CD14-positive monocyte (primary cell): ENCODE data around the gene CMC2. TPM values are rescaled to one million over a fixed set of nuclear protein-coding genes. Genes with fewer than 3 reads are reported as not detected.

Source experiments
- DNase-seq, 3 donors: peaks; one replicate each; pipeline ENCODE4 v3.0.0-alpha.2; 2011 to 2022
- H2AFZ ChIP-seq: 2 replicates; pipeline ENCODE4 v1.6.0; 2012; ENCODE audit warnings: mild to moderate bottlenecking, low read depth, low read length, inconsistent platforms; ENCODE audit not compliant: insufficient read depth, poor library complexity, severe bottlenecking
- H3K27ac ChIP-seq, 2 donors: 1 replicate in 1 of 2; 2 replicates in 1 of 2; pipeline ENCODE4 v1.5.1; 2012 to 2013; ENCODE audit warnings: low read length in 2 of 2, control low read depth in 1 of 2, inconsistent platforms in 1 of 2, low read depth in 1 of 2, mild to moderate bottlenecking in 1 of 2
- H3K27me3 ChIP-seq, 2 donors: one replicate each; pipeline versions ENCODE4 v1.6.0 to v1.6.1; 2011 to 2013; ENCODE audit warnings: low read length in 2 of 2; ENCODE audit not compliant: control insufficient read depth in 2 of 2, insufficient read depth in 2 of 2
- H3K36me3 ChIP-seq, 2 donors: replicated peaks in 1 of 2; 1 replicate in 1 of 2; 2 replicates in 1 of 2; pipeline versions ENCODE4 v1.5.1 to v1.6.1; 2012 to 2013; ENCODE audit warnings: low read length in 2 of 2, control low read depth in 1 of 2, inconsistent platforms in 1 of 2, mild to moderate bottlenecking in 1 of 2; ENCODE audit not compliant: insufficient read depth in 2 of 2, control insufficient read depth in 1 of 2
- H3K4me1 ChIP-seq, 2 donors: 1 replicate in 1 of 2; 2 replicates in 1 of 2; pipeline versions ENCODE4 v1.5.1 to v1.6.1; 2012 to 2013; ENCODE audit warnings: low read length in 2 of 2, control low read depth in 1 of 2, inconsistent platforms in 1 of 2, mild to moderate bottlenecking in 1 of 2, moderate library complexity in 1 of 2; ENCODE audit not compliant: insufficient read depth in 2 of 2, control insufficient read depth in 1 of 2
- H3K4me2 ChIP-seq: replicated peaks from 2 replicates; pipeline ENCODE3; 2012; ENCODE audit warnings: low read length, moderate library complexity, mild to moderate bottlenecking; ENCODE audit not compliant: poor library complexity, severe bottlenecking; ENCODE audit errors: extremely low read depth
- H3K4me3 ChIP-seq, 3 experiments: fragments of 200-600 bp in 1 of 3; sonication (generic) in 1 of 3; replicated peaks in 1 of 3; 1 replicate in 2 of 3; 2 replicates in 1 of 3; pipeline ENCODE4 v1.5.1; 2011 to 2013; ENCODE audit warnings: low read length in 3 of 3, mild to moderate bottlenecking in 3 of 3, control low read depth in 2 of 3, low read depth in 2 of 3, inconsistent platforms in 1 of 3, moderate library complexity in 1 of 3
- H3K79me2 ChIP-seq: 2 replicates; pipeline ENCODE4 v1.6.0; 2012; ENCODE audit warnings: mild to moderate bottlenecking, control low read depth, inconsistent platforms, low read length, moderate library complexity; ENCODE audit not compliant: insufficient read depth
- H3K9ac ChIP-seq: 2 replicates; pipeline ENCODE4 v1.6.0; 2017; ENCODE audit warnings: low read length, mild to moderate bottlenecking; ENCODE audit not compliant: insufficient read depth, poor library complexity, severe bottlenecking
- H3K9me3 ChIP-seq, 2 donors: replicated peaks in 1 of 2; 1 replicate in 1 of 2; 2 replicates in 1 of 2; pipeline versions ENCODE4 v1.5.1 to v1.6.1; 2012 to 2013; ENCODE audit warnings: low read length in 2 of 2, control low read depth in 1 of 2; ENCODE audit not compliant: control insufficient read depth in 1 of 2, insufficient read depth in 1 of 2
- H4K20me1 ChIP-seq: 2 replicates; pipeline ENCODE4 v1.6.0; 2012; ENCODE audit warnings: mild to moderate bottlenecking, low read length, control low read depth, moderate library complexity; ENCODE audit not compliant: insufficient read depth
- H3K27ac Mint-ChIP-seq, 7 donors: one replicate each; pipeline ENCODE4 v1.8.0; 2020; ENCODE audit warnings: mild to moderate bottlenecking in 7 of 7, mixed read lengths in 7 of 7, moderate library complexity in 6 of 7, inconsistent platforms in 2 of 7
- H3K27me3 Mint-ChIP-seq, 3 donors: one replicate each; pipeline ENCODE4 v1.8.0; 2021 to 2022; ENCODE audit warnings: low read depth in 3 of 3, mild to moderate bottlenecking in 3 of 3, mixed read lengths in 3 of 3, moderate library complexity in 3 of 3, inconsistent platforms in 1 of 3
- H3K36me3 Mint-ChIP-seq, 2 donors: one replicate each; pipeline ENCODE4 v1.8.0; 2020; ENCODE audit warnings: mixed read lengths in 2 of 2, inconsistent platforms in 1 of 2, mild to moderate bottlenecking in 1 of 2
- H3K4me1 Mint-ChIP-seq: one replicate; pipeline ENCODE4 v1.8.0; 2020; ENCODE audit warnings: mild to moderate bottlenecking, mixed read lengths
- H3K4me3 Mint-ChIP-seq, 2 donors: one replicate each; pipeline ENCODE4 v1.8.0; 2020; ENCODE audit warnings: mild to moderate bottlenecking in 2 of 2, mixed read lengths in 2 of 2, moderate library complexity in 1 of 2
- H3K9me3 Mint-ChIP-seq, 7 donors: one replicate each; pipeline ENCODE4 v1.8.0; 2020 to 2022; ENCODE audit warnings: mixed read lengths in 7 of 7, mild to moderate bottlenecking in 6 of 7, moderate library complexity in 6 of 7, inconsistent platforms in 2 of 7
- WGBS: methylation state at CpG from one replicate; pipeline ENCODE4 v1.1.5; 2013; ENCODE audit warnings: missing lambda C conversion rate; ENCODE audit not compliant: insufficient coverage; 5-methylcytosine and 5-hydroxymethylcytosine counted together
- intact Hi-C, 2 donors: fragments of 100-400 bp; cut with micrococcal nuclease; formaldehyde crosslinking; loops; one replicate each; pipeline versions ENCODE4 v1.15.0 to v1.15.1; 2023
- polyA plus RNA-seq, 3 donors: library from polyadenylated mRNA; depleted of rRNA in 1 of 3; unstranded in 2 of 3; stranded (reverse) in 1 of 3; fragments of 300-500 nt in 2 of 3; fragments of >200 nt in 1 of 3; fragmentation: Illumina TruSeq in 2 of 3; gene quantifications; 1 replicate in 2 of 3; 2 replicates in 1 of 3; pipeline ENCODE4 v1.2.3, GENCODE V29; 2012 to 2021
- TF ChIP-seq, protein P1 (sequence below): fragments of 200-600 bp; IDR thresholded peaks from one replicate; pipeline ENCODE4 v1.8.0; 2022; ENCODE audit warnings: antibody characterized with exemption, mild to moderate bottlenecking

The CMC2 gene
- polyA plus RNA-seq, 3 donors, result 55.3 to 79.5 (median 70.7) TPM

DNA sequence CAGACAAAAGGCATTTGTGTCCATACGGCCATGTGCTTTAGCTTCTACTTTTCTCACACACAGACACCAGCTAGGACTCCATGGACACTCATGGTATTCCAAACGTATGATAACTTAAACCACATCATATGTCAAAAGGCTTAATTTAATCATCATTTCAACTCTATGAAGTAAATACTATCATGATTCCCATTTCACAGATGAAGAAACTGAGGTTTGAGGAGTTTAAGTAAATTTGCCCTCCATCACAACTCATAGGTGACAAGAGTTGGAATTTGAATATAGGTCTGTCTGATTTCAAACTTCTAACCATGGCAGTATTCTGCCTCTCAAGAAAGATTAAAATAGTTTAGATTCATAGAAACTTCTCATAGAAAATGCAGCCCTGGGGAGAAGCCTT is 43.8 kb downstream of the CMC2 start:
- H3K9me3 Mint-ChIP-seq, result peaks cover 12 to 25% (median 21%) of the 10 kb centered on the region in 7 donors
- peaks cover 0 to 5% (median 2%) of the 10 kb centered on the region in 3 donors for H3K27me3 Mint-ChIP-seq
- no peaks in the 10 kb centered on the region for H3K36me3 Mint-ChIP-seq
- Histone ChIP-seq H3K4me3 (no peak overlapping the region), H3K27me3 (no peaks in the 10 kb centered on the region), H2AFZ (no peak overlapping the region), H3K9ac (no peak overlapping the region), H3K4me2 (no peak overlapping the region), H3K9me3 (peaks cover 0 to 23% of the 10 kb centered on the region in 2 donors), H4K20me1 (no peaks in the 10 kb centered on the region), H3K36me3 (no peaks in the 10 kb centered on the region), H3K4me1 (no peaks in the 10 kb centered on the region), H3K27ac (no peak overlapping the region), H3K79me2 (no peaks in the 10 kb centered on the region)
- intact Hi-C loops, result no loop called here
- WGBS, result no CpG with 5 or more reads among the region's 2 CpGs
- DNase-seq, result no peak
- no peaks in the 10 kb centered on the region for H3K4me1 Mint-ChIP-seq
- H3K27ac Mint-ChIP-seq, result no peak overlapping the region
- TF ChIP-seq, protein P1, sequence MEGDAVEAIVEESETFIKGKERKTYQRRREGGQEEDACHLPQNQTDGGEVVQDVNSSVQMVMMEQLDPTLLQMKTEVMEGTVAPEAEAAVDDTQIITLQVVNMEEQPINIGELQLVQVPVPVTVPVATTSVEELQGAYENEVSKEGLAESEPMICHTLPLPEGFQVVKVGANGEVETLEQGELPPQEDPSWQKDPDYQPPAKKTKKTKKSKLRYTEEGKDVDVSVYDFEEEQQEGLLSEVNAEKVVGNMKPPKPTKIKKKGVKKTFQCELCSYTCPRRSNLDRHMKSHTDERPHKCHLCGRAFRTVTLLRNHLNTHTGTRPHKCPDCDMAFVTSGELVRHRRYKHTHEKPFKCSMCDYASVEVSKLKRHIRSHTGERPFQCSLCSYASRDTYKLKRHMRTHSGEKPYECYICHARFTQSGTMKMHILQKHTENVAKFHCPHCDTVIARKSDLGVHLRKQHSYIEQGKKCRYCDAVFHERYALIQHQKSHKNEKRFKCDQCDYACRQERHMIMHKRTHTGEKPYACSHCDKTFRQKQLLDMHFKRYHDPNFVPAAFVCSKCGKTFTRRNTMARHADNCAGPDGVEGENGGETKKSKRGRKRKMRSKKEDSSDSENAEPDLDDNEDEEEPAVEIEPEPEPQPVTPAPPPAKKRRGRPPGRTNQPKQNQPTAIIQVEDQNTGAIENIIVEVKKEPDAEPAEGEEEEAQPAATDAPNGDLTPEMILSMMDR, result no peak
- no peak overlapping the region for H3K4me3 Mint-ChIP-seq

DNA sequence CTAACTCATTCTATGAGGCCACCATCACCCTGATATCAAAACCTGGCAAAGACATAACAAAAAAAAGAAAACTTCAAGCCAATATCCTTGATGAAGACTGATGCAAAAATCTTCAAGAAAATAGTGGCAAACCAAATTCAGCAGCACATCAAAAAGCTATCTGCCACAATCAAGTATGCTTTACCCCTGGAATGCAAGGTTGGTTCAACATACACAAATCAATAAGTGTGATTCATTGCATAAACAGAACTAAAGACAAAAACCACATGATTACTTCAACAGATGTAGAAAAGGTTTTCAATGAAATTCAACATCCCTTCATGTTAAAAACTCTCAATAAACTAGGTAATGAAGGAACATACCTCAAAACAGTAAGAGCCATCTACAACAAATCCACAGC is 48.4 kb downstream of the CMC2 start:
- H3K4me3 ChIP-seq, result no peak overlapping the region
- DNase-seq, result no peak
- H3K4me3 Mint-ChIP-seq, result no peak overlapping the region
- no peaks in the 10 kb centered on the region for H3K79me2 ChIP-seq
- H3K9me3 Mint-ChIP-seq, result peaks cover 24 to 38% (median 33%) of the 10 kb centered on the region in 7 donors
- no peaks in the 10 kb centered on the region for H3K27me3 ChIP-seq
- no peaks in the 10 kb centered on the region for H3K36me3 ChIP-seq
- H3K27ac Mint-ChIP-seq, result no peak overlapping the region
- TF ChIP-seq, protein P1, result no peak
- H3K36me3 Mint-ChIP-seq, result no peaks in the 10 kb centered on the region
- no peak overlapping the region for H2AFZ ChIP-seq
- peaks cover 0 to 2% (median 2%) of the 10 kb centered on the region in 3 donors for H3K27me3 Mint-ChIP-seq
- no peak overlapping the region for H3K9ac ChIP-seq
- H3K4me1 Mint-ChIP-seq, result no peaks in the 10 kb centered on the region
- intact Hi-C loops, result no loop called here
- no peaks in the 10 kb centered on the region for H3K4me1 ChIP-seq
- no peaks in the 10 kb centered on the region for H4K20me1 ChIP-seq
- H3K9me3 ChIP-seq, result peaks cover 3 to 23% of the 10 kb centered on the region in 2 donors
- no peak overlapping the region for H3K4me2 ChIP-seq
- no peak overlapping the region for H3K27ac ChIP-seq
